WTC11 (cell line): Measurements from ENCODE around the gene CNGA4.

Source experiments
- CTCF ChIP-seq: fragments of 200-600 bp; IDR thresholded peaks from 2 replicates; pipeline ENCODE4 v1.8.0; 2022; ENCODE audit warnings: antibody characterized with exemption
- MAX ChIP-seq: sonication (generic); formaldehyde crosslinking; IDR thresholded peaks from 2 replicates; pipeline ENCODE4 v1.8.0; 2022; ENCODE audit warnings: mild to moderate bottlenecking, missing genetic modification reagents
- MYBL2 ChIP-seq: sonication (generic); formaldehyde crosslinking; IDR thresholded peaks from 2 replicates; pipeline ENCODE4 v1.8.1; 2023; ENCODE audit warnings: mild to moderate bottlenecking, moderate library complexity, missing genetic modification reagents
- NFATC4 ChIP-seq: fragments of 250-450 bp; sonication (Bioruptor Pico); IDR thresholded peaks from 2 replicates; pipeline ENCODE4 v1.9.0; 2021; ENCODE audit warnings: mild to moderate bottlenecking
- NFE2L1 ChIP-seq: sonication (generic); formaldehyde crosslinking; IDR thresholded peaks from 2 replicates; pipeline ENCODE4 v1.8.1; 2023; ENCODE audit warnings: missing genetic modification reagents
- NFYB ChIP-seq: sonication (generic); formaldehyde crosslinking; conservative IDR thresholded peaks from 2 replicates; pipeline ENCODE4 v1.8.0; 2022; ENCODE audit warnings: low read depth, missing genetic modification reagents
- NR2C2 ChIP-seq: sonication (generic); formaldehyde crosslinking; IDR thresholded peaks from 2 replicates; pipeline ENCODE4 v1.8.0; 2022; ENCODE audit warnings: mild to moderate bottlenecking, missing genetic modification reagents
- SP1 ChIP-seq: sonication (generic); formaldehyde crosslinking; conservative IDR thresholded peaks from 2 replicates; pipeline ENCODE4 v1.8.1; 2022; ENCODE audit warnings: missing genetic modification reagents
- USF1 ChIP-seq: sonication (generic); formaldehyde crosslinking; IDR thresholded peaks from 2 replicates; pipeline ENCODE4 v1.8.0; 2022; ENCODE audit warnings: mild to moderate bottlenecking, missing genetic modification reagents
- ZBTB21 ChIP-seq: sonication (generic); formaldehyde crosslinking; IDR thresholded peaks from 2 replicates; pipeline ENCODE4 v1.8.1; 2023; ENCODE audit warnings: mild to moderate bottlenecking, missing genetic modification reagents, borderline replicate concordance
- ZNF232 ChIP-seq: sonication (generic); formaldehyde crosslinking; IDR thresholded peaks from 2 replicates; pipeline ENCODE4 v1.8.0; 2022; ENCODE audit warnings: mild to moderate bottlenecking, missing genetic modification reagents
- TF ChIP-seq, protein P1 (sequence below): sonication (generic); formaldehyde crosslinking; conservative IDR thresholded peaks from 2 replicates; pipeline ENCODE4 v1.8.1; 2023; ENCODE audit warnings: mild to moderate bottlenecking, low read depth, missing genetic modification reagents, moderate library complexity

GRCh38 chr11:6199174-6199810 lies 39.6 kb upstream of the CNGA4 start, which contains the start of gene OR52W1:
- TF ChIP-seq CTCF (no peak), SP1 (CRISPR knock-in tag) (no peak), MAX (no peak), ZBTB21 (CRISPR knock-in tag) (no peak), MYBL2 (no peak), ZNF232 (CRISPR knock-in tag) (no peak), NFATC4 (CRISPR knock-in tag) (no peak), NR2C2 (CRISPR knock-in tag) (no peak), NFYB (CRISPR knock-in tag) (no peak), USF1 (CRISPR knock-in tag) (no peak), NFE2L1 (CRISPR knock-in tag) (no peak)
- TF ChIP-seq, protein P1, sequence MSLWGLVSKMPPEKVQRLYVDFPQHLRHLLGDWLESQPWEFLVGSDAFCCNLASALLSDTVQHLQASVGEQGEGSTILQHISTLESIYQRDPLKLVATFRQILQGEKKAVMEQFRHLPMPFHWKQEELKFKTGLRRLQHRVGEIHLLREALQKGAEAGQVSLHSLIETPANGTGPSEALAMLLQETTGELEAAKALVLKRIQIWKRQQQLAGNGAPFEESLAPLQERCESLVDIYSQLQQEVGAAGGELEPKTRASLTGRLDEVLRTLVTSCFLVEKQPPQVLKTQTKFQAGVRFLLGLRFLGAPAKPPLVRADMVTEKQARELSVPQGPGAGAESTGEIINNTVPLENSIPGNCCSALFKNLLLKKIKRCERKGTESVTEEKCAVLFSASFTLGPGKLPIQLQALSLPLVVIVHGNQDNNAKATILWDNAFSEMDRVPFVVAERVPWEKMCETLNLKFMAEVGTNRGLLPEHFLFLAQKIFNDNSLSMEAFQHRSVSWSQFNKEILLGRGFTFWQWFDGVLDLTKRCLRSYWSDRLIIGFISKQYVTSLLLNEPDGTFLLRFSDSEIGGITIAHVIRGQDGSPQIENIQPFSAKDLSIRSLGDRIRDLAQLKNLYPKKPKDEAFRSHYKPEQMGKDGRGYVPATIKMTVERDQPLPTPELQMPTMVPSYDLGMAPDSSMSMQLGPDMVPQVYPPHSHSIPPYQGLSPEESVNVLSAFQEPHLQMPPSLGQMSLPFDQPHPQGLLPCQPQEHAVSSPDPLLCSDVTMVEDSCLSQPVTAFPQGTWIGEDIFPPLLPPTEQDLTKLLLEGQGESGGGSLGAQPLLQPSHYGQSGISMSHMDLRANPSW (CRISPR knock-in tag), result no peak
